ENCODE measurements around the gene TSPAN32.

TSPAN32 gene

DNA sequence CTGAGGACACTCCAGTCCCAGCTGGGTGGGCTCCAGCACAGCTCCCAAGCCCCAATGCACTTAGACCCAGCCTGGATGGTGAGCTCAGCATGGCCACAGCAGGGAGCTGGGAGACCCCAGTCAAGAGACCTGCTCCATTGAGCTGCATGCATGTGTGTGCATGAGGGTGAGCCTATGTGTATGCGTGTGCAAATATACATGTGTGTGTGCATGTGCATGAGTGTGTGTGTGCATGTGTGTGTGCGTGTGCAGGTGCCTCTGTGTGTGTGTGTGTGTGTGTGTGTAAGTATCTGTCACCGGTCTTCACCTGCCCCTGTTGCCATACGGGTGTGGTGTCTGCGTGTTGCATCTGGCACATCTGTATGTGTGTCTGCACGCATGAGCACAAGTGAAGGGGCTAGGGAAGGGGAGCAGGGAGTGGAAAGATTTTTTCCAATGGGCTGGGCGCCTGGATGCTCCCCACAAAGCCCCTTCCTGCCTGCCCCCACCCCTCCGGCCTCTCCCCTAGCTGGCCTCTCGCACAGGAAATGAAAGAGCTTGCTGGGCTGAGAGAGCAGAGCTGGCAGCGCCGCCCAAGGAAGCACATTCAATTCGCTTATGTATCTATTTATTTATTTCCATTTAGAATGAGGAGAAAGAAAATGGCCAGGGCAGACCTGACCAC is 4.1 kb downstream of the TSPAN32 start:
- Mint-ChIP-seq H3K36me3 (ENCODE audit: insufficient read depth) (peaks cover 16% of the 10 kb centered on the region), H3K27ac (peak overlapping the region; percentile 90 to 96), H3K4me3 (peak overlapping the region; percentile 81 to 88), H3K4me1 (ENCODE audit: low read depth in 2 of 2) (peaks cover 43 to 44% of the 10 kb centered on the region in 2 donors), H3K9me3 (no peaks in the 10 kb centered on the region), H3K27me3 (no peaks in the 10 kb centered on the region)
- ATAC-seq (replicated peaks) (no peak), DNase-seq (peak in 1 of 3 experiments; percentile 31)

DNA sequence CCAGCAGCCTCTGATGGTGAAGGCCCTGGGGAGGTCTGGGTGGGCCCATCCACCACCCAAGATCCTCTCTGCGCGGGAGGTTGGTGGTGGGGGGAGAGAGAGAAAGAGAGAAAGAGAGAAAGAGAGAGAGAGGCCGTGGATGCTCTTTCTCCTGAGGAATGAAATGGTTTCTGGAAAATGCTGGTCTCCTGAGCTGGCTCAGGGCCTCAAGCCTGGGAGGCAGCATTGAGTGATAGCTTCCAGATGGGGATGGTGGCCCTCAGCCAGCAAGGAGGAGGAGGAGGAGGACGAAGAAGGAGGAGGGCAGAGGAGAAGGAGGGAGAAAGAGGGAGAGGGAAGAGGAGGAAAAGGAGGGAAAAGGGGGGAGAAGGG is 4.6 kb downstream of the TSPAN32 start:
- no peaks in the 10 kb centered on the region for H3K27me3 Mint-ChIP-seq
- no peak for ATAC-seq (replicated peaks)
- peak overlapping the region; percentile 81 to 88 for H3K4me3 Mint-ChIP-seq
- peak overlapping the region; percentile 90 to 96 for H3K27ac Mint-ChIP-seq
- peaks cover 14% of the 10 kb centered on the region for H3K36me3 Mint-ChIP-seq (ENCODE audit: insufficient read depth)
- peaks cover 43 to 44% of the 10 kb centered on the region in 2 donors for H3K4me1 Mint-ChIP-seq (ENCODE audit: low read depth in 2 of 2)
- no peak for DNase-seq
- no peaks in the 10 kb centered on the region for H3K9me3 Mint-ChIP-seq

DNA sequence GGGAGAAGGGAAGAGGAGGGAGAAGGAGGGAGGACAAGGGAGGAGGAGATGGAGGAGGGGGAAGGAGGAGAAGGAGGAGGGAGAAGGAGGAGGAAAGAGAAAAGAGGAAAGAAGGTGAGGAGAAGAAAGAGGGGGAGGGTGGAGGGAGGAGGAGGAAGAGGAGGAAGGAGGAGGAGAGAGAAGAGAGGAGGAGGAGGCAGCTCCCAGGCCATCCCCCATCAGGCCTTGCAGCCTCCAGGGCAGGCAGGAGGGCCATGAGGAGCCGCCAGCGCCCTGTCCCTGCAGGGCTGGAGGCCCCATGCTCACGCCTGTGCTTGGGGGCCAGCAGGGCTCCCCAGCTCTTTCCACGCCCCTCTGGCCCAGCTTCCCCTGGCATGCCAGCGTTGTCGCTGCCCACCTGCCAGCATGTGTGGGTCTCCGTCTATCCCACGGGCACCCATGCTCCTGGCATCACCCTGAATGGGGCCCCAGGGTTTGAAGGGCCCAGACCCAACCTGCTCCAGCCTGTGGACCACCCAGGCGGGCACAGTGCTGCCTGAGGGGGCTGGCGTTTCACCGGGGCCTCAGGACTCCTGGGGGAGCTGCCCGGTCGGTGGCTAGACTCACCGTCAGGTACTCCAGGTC is 5.2 kb downstream of the TSPAN32 start:
- Mint-ChIP-seq H3K9me3 (no peaks in the 10 kb centered on the region), H3K27ac (peak overlapping the region; percentile 90 to 96), H3K4me1 (ENCODE audit: low read depth in 2 of 2) (peaks cover 39 to 43% of the 10 kb centered on the region in 2 donors), H3K27me3 (no peaks in the 10 kb centered on the region), H3K4me3 (peak overlapping the region; percentile 81 to 88), H3K36me3 (ENCODE audit: insufficient read depth) (peaks cover 11% of the 10 kb centered on the region)
- DNase-seq (no peak), ATAC-seq (replicated peaks) (no peak)

DNA sequence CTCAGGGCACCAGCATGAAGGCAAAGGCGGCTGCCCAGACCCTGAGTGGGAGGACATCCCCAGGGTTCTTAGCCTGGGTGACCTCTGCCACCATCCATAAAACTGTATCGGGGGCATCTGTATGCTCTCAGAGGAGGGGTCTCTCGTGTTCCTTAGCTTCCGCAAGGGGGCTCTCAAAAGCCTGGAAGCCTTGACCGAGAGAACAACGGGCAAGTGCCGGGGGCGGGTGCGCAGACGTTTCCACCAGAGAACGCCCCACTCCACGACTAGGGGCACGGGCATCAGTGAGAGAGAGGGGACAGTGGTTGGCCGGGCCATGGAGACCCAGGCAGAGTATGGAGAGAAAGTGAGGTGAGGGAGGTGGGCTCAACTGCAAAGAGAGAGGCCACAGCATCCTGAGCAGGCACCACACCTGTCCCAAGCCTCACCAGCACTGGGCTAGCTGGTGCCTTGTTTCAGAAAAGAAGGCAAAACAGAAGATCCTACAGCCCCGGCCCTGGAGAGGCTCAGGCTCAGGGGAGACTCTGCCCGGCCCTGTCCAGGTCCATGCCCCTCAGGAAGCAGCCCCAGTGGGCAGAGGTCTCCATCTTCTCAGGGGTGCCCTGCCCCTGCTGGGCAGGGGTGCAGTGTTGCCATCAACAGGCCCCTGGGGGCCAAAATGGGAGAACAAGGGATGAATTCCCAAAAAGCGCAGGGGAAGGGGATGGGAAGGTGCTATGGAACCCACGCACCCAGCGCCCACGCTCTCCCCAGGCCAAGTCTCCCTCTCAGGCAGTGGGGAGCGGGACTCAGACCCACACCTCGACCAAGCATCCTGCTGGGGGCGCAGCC is 5.9 kb downstream of the TSPAN32 start:
- ATAC-seq (replicated peaks): no peak
- Mint-ChIP-seq H3K27me3 (no peaks in the 10 kb centered on the region), H3K4me1 (ENCODE audit: low read depth in 2 of 2) (peaks cover 37 to 39% of the 10 kb centered on the region in 2 donors), H3K9me3 (no peaks in the 10 kb centered on the region), H3K4me3 (peak overlapping the region; percentile 10 to 81), H3K36me3 (ENCODE audit: insufficient read depth) (peaks cover 10% of the 10 kb centered on the region), H3K27ac (peak overlapping the region; percentile 90 to 96)
- no peak for DNase-seq

DNA sequence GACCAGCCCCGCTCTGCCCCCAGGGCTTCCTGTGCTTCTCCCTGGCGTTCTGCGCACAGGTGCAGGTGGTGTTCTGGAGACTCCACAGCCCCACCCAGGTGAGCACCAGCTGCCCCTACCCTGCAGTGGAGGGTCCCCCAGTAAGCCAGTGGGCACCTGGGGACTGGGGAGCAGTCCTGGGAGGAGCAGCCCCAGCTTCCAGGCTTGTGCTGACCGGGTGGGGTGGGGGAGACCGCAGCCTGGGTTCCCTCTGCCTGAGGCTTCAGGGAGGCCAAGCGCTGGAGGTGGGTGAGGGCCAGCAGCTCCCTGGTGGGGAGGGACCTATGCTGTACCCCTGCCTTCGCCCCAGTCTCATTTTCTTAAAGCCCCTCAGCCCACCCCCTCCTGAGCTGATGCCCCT is 6.9 kb downstream of the TSPAN32 start:
- peaks cover 8% of the 10 kb centered on the region for H3K36me3 Mint-ChIP-seq (ENCODE audit: insufficient read depth)
- no peaks in the 10 kb centered on the region for H3K9me3 Mint-ChIP-seq
- no peaks in the 10 kb centered on the region for H3K27me3 Mint-ChIP-seq
- no peak overlapping the region for H3K4me3 Mint-ChIP-seq
- peaks cover 31 to 37% of the 10 kb centered on the region in 2 donors for H3K4me1 Mint-ChIP-seq (ENCODE audit: low read depth in 2 of 2)
- ATAC-seq (replicated peaks): no peak
- H3K27ac Mint-ChIP-seq: peak overlapping the region in 1 of 2 donors; percentile 25
- DNase-seq: no peak

DNA sequence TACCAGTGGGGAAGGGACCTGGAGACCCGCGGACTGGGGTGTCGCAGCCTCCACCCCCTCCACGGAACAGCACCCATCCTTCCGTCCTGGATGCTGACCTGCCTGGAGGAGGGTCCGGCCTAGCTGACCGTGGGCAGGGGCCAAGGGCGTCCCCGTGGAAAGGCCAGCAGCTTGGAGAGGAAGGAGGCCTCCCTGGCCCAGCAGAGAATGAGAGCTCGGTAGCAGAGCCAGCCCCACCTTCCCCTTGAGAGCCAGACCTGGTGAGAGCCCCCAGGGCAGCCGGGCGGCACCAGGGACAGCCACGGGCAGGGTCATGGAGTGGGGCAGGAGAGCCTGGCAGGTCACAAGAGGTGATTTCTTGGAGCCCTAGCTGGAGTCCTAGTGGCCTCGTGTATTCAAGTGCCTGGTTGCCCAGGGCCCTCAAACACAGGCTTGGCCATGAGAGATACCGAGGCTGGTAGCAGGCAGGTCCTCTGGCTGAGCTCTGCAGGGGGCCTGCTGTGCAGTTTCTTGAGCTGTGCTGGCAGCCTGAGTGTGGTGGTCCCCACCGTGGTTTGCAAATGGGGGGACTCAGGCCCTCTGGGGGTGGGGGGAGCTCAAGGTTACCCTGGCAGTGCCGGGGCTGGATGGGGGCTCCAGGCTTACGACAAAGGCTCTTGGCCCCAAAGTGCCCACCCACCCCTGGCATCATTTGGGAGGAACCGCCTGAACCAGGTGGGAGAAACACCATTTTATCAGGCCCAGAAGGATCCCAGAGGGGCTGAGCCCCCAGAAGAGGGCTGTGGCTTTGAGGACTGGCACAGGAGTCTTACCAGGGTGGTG is 7.6 kb downstream of the TSPAN32 start:
- Mint-ChIP-seq H3K4me1 (ENCODE audit: low read depth in 2 of 2) (peaks cover 24 to 32% of the 10 kb centered on the region in 2 donors), H3K36me3 (ENCODE audit: insufficient read depth) (peaks cover 12% of the 10 kb centered on the region), H3K4me3 (no peak overlapping the region), H3K9me3 (no peaks in the 10 kb centered on the region), H3K27ac (peak overlapping the region in 1 of 2 donors; percentile 25), H3K27me3 (no peaks in the 10 kb centered on the region)
- no peak for ATAC-seq (replicated peaks)
- DNase-seq: no peak

DNA sequence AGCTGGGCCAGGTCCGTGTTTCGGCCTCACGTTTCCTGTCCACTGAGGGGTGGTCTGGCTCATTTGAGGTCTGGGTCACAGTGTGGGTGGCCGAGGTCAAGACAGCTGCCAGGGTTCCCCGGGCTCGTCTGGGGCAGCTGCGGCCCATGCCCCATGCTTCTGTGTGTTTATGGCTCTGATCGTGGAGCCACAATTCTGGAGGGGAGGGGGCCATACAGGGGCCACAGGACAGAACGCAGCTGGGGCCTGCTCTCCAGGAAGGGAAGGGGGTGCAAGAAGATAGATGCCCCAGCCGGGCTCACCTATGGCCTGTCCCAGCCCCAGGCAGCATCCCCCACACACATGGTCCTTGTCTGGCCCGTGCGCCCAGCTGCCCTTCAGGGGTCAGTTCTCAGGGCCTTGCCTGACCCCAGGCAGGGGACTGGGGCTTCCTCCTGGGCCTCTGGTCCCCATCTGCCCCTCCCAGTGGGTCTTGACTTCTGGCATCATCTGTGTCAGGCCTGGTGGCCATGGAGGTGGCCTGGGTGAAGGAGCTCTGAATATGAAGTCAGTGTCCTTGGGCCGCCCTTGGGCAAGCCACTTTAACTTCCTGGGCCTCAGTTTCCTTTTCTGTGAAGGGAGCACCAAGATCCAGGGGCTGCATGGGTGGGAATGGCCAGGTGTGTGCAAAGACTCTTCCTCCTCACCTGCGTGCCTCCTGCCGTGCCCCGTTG is 8.4 kb downstream of the TSPAN32 start:
- ATAC-seq (replicated peaks) (no peak), DNase-seq (no peak)
- Mint-ChIP-seq H3K9me3 (no peaks in the 10 kb centered on the region), H3K36me3 (ENCODE audit: insufficient read depth) (peaks cover 6% of the 10 kb centered on the region), H3K4me1 (ENCODE audit: low read depth in 2 of 2) (peaks cover 21 to 29% of the 10 kb centered on the region in 2 donors), H3K27me3 (no peaks in the 10 kb centered on the region), H3K27ac (no peak overlapping the region), H3K4me3 (no peak overlapping the region)

DNA sequence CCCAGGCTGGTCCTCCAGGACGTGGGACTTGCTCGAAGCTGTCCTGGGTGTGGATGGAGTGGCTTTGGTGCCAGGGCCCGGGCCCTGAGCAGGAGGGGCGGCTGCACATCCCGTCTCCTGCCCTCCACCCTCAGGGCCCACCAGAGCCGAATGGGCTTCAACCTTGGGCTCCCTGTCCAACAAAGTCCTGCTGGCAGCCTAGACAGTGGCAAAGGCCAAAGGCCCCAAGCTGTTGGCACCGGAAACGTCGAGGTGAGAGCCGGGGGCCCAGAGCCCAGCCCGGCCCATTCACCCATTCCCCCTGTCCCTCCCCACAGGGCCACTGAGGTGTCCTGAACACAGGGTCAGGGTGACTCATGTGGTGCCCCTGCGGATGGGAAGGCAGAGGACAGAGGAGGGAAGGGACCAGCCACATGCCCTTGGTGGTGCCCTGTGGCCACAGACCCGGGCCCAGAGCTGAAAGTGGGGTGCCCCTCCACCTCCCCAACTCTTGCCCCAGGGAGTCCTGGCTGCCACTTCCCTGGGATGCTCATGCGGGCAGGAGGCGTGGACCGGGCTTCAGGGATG is 9.1 kb downstream of the TSPAN32 start:
- H3K9me3 Mint-ChIP-seq: no peaks in the 10 kb centered on the region
- no peaks in the 10 kb centered on the region for H3K27me3 Mint-ChIP-seq
- no peak overlapping the region for H3K4me3 Mint-ChIP-seq
- H3K36me3 Mint-ChIP-seq (ENCODE audit: insufficient read depth): peaks cover 6% of the 10 kb centered on the region
- no peak for ATAC-seq (replicated peaks)
- no peak overlapping the region for H3K27ac Mint-ChIP-seq
- peaks cover 16 to 24% of the 10 kb centered on the region in 2 donors for H3K4me1 Mint-ChIP-seq (ENCODE audit: low read depth in 2 of 2)
- no peak for DNase-seq

DNA sequence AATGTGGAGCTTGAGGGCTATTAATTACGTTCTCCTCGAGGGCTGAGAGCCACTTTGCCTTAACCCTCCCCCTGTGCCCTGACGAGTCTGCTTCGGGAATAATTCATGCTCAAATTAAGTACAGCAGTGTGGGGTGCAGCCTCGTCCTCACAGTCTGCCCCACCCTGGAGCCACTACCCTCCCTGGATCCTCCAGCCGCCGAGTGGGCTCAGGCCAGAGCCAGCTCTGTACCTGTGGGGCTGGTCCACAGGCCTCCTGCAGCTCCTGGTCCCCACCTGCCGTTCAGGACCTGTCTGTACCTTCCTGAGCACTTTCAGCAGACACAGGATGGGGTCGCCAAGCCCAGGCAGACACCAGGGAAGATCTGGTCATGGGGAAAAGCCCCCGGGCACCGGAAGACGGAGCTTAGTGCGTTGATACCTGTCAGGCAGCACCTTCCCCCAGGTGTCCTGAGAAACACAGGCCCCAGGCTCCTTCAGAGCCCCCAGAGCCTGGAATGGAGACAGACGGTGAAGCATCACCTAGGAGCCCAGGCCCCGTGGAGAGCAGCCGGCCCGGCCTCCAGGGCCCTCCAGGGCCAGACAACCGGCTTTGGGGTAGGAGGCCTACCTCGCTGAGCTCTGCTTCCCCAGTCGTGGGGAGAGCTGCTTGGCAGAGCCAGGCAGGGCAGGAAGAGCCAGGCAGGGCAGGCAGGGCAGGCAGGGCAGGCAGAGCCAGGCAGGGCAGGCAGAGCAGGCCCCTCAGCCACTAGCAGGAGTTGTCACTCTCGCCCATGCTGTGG is 9.7 kb downstream of the TSPAN32 start:
- no peaks in the 10 kb centered on the region for H3K9me3 Mint-ChIP-seq
- H3K27ac Mint-ChIP-seq: peak overlapping the region; percentile 78 to 82
- DNase-seq (no peak), ATAC-seq (replicated peaks) (no peak)
- H3K4me3 Mint-ChIP-seq: no peak overlapping the region
- H3K4me1 Mint-ChIP-seq (ENCODE audit: low read depth in 2 of 2): peaks cover 9 to 17% of the 10 kb centered on the region in 2 donors
- no peaks in the 10 kb centered on the region for H3K27me3 Mint-ChIP-seq
- H3K36me3 Mint-ChIP-seq (ENCODE audit: insufficient read depth): peaks cover 3% of the 10 kb centered on the region

DNA sequence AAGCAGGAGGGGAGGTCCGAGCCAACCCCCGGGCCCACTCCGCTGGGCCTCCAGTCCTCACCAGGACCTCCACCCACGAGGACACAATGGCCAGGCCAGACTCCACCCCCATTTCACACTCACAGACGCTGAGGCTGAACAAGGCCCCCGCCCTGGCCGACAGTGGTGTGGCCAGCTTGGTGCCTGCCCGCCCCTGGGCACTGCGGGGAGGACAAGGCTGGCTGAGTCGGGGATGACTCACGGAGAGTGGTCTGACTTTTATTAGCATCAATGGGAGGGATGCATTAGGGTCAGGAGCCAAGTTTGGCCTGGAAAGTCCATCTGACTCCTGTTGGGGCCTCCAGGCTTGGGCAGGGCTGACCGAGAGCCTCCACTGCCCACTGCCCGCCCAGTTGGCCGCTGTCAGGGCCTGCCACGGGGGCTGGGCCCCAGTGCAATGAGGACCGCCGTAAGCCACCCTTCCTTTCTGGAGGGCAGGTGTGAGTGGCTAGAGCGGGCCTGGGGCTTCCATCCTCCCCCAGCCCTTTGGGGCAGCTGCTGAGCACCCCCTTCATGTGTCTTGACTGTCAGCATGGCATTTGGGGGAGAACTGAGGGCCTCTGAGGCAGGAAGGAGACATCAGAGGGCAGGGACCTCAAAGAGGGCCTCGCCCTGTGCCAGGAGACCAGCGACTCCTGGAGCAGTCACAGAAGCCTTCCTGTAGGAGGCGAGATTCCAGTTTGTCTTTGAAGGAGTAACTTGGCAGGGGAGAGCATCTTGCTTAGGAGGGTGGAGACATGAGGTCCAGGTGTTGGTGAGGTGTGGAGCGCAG is 10.6 kb downstream of the TSPAN32 start:
- Mint-ChIP-seq H3K4me1 (ENCODE audit: low read depth in 2 of 2) (peaks cover 6 to 18% of the 10 kb centered on the region in 2 donors), H3K27ac (peak overlapping the region in 1 of 2 donors; percentile 78), H3K4me3 (no peak overlapping the region), H3K36me3 (ENCODE audit: insufficient read depth) (peaks cover 3% of the 10 kb centered on the region), H3K9me3 (no peaks in the 10 kb centered on the region), H3K27me3 (no peaks in the 10 kb centered on the region)
- DNase-seq (no peak), ATAC-seq (replicated peaks) (no peak)
